NCI-H2196 treated with DMSO at 0.1 percent for 48 hours (cell line): ENCODE data around the gene RILPL1.
"Not testable (repeated sequence)": the region's sequence is repeated elsewhere in the genome, so short reads cannot be mapped to it uniquely, and the experiment has no call there.

Experiments used
- DNase-seq: peaks from one replicate; lab custom pipeline; 2025; ENCODE audit not compliant: unreplicated experiment; lab: John Stamatoyannopoulos, UW

The RILPL1 gene

GRCh38 chr12:123497065-123497464, 36.5 kb downstream of the RILPL1 start:
- DNase-seq: no peak

GRCh38 chr12:123494124-123494851, 39.2 kb downstream of the RILPL1 start:
- no peak for DNase-seq

- DNase-seq: not testable (repeated sequence)
These were observed 41.0 kb downstream of the RILPL1 start for GRCh38 chr12:123492339-123493039.

GRCh38 chr12:123491481-123491880, 42.0 kb downstream of the RILPL1 start:
- DNase-seq: no peak

GRCh38 chr12:123491056-123491455, 42.5 kb downstream of the RILPL1 start:
- no peak for DNase-seq

GRCh38 chr12:123490089-123490488, 43.4 kb downstream of the RILPL1 start:
- DNase-seq: no peak

- DNase-seq: no peak
These were observed 43.9 kb downstream of the RILPL1 start for GRCh38 chr12:123489580-123489979.

GRCh38 chr12:123488539-123489230, 44.8 kb downstream of the RILPL1 start:
- no peak for DNase-seq

GRCh38 chr12:123487428-123487827, 46.1 kb downstream of the RILPL1 start:
- DNase-seq: no peak

- DNase-seq: no peak
These were observed 47.8 kb downstream of the RILPL1 start for GRCh38 chr12:123485756-123486155.

GRCh38 chr12:123483602-123484248, 49.8 kb downstream of the RILPL1 start:
- DNase-seq: no peak

GRCh38 chr12:123482876-123483275, 50.6 kb downstream of the RILPL1 start:
- no peak for DNase-seq

- DNase-seq: not testable (repeated sequence)
These were observed 52.3 kb downstream of the RILPL1 start for GRCh38 chr12:123481251-123481650.

- DNase-seq: no peak
These were observed 53.9 kb downstream of the RILPL1 start for GRCh38 chr12:123479442-123480180.

GRCh38 chr12:123478762-123479161, 54.8 kb downstream of the RILPL1 start:
- no peak for DNase-seq

- DNase-seq: no peak
These were observed 55.5 kb downstream of the RILPL1 start for GRCh38 chr12:123478069-123478468.

- no peak for DNase-seq
These were observed 58.2 kb downstream of the RILPL1 start for GRCh38 chr12:123475246-123475703.

GRCh38 chr12:123474485-123475245, 58.9 kb downstream of the RILPL1 start:
- DNase-seq: no peak

GRCh38 chr12:123472438-123472849, 61.1 kb downstream of the RILPL1 start:
- no peak for DNase-seq
